Measurements from ENCODE around the gene FPGS. TPM values are rescaled to one million over a fixed set of nuclear protein-coding genes. Genes with fewer than 3 reads are reported as not detected.

The FPGS gene
- total RNA-seq, 1 experiment from 2014 or later, result 70.6 TPM

DNA sequence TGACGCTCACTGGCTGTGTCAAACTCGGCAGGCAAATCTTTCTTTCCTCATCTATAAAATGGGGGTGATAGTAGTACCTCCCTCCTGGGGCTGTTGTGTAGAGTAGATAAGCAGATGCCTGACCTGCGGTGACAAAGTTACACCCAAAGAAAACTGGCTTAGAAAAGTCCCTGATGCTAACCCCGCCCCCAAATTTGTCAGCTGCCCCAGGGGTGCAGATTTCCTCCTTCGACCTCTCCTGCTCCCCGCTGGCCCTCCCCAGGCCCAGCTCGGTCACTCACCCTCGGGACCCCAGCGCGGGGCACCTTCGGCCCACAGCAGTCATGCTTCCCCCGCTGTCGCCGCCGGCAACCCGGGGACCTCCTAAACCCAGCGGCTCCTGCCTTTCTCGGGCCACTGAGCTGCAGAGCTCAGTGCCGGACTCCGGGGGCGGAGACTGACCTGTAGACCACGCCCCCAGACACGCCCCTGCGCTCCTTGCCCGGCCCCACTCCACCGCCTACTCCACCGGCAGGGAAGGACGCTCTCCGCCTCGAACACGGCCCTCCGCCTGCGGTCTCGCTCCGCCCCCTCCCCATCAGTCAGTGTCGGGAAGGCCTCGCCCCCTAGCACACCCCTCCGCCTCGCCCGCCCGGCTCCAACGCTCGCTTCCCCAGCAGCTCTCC lies 31.6 kb upstream of the FPGS start:
- Histone ChIP-seq H3K27me3 (ENCODE audit: insufficient read depth, low read length) (no peaks in the 10 kb centered on the region), H3K4me2 (ENCODE audit: low read length) (peak overlapping the region; percentile 96), H4K20me1 (ENCODE audit: insufficient read depth) (no peaks in the 10 kb centered on the region), H3K36me3 (ENCODE audit: control insufficient read depth in 1 of 2, insufficient read depth in 2 of 2, low read length in 2 of 2) (no peaks in the 10 kb centered on the region), H3K4me1 (ENCODE audit: control insufficient read depth in 1 of 2, insufficient read depth in 2 of 2, low read length in 2 of 2) (peaks cover 13 to 21% of the 10 kb centered on the region in 2 experiments), H3K79me2 (ENCODE audit: insufficient read depth, low read length) (no peaks in the 10 kb centered on the region), H3K9ac (ENCODE audit: low read length) (peak overlapping the region; percentile 57), H2AFZ (ENCODE audit: low read depth, low read length, poor library complexity, severe bottlenecking) (peak overlapping the region; percentile 93), H3K9me2 (ENCODE audit: insufficient read depth) (no peaks in the 10 kb centered on the region), H3K4me3 (replicated peaks in 1 of 2; ENCODE audit: low read depth in 1 of 2, low read length in 2 of 2) (peak overlapping the region; percentile 50 to 60), H3K27ac (ENCODE audit: low read depth, low read length) (peak overlapping the region; percentile 34; the same call in 1 of the 2 replicates), H3K9me3 (ENCODE audit: control insufficient read depth in 1 of 2, insufficient read depth in 1 of 2, low read depth in 1 of 2, low read length in 2 of 2) (no peaks in the 10 kb centered on the region)
- no TSS peak for BruUV-seq (replicated peaks)
- intact Hi-C loops (cut with micrococcal nuclease), result loop anchor here (1.0 kb wide), 1 partner anchor 36 kb away; the partner anchor contains the start of gene TOR2A
- DNase-seq (ENCODE audit: low read depth, low spot score) (peak; percentile 95), ATAC-seq (peak; percentile 97)
- CTCF ChIA-PET, result interaction anchor here (0.8 to 2.2 kb wide), 12 partner anchors 12 to 347 kb away, joined by 3 to 24 read pairs (median 3); partner anchors contain the start of genes CDK9 and TOR2A
- TF ChIP-seq EZH2 (IDR thresholded peaks at IDR 0.05) (no peak), POLR2AphosphoS5 (IDR thresholded peaks at IDR 0.05; ENCODE audit: low read depth, low read length) (peak; percentile 66), RAD21 (IDR thresholded peaks at IDR 0.05; ENCODE audit: low read depth) (no peak), SP1 (IDR thresholded peaks at IDR 0.05; ENCODE audit: low read depth) (peak; percentile 72), EGR1 (IDR thresholded peaks at IDR 0.05; ENCODE audit: low read depth) (peak; percentile 85)
- RAD21 ChIA-PET (ENCODE audit: low non-redundant PET in 1 of 2, low total read pairs in 2 of 2, uncharacterized antibody in 2 of 2, unreplicated experiment in 2 of 2), result interaction anchor here (0.6 to 1.0 kb wide), 2 partner anchors 36 to 99 kb away, joined by 4 to 5 read pairs; partner anchors contain the start of gene TOR2A (in 1 of the 2)
- POLR2A ChIA-PET, result interaction anchor here (0.6 to 1.7 kb wide), 9 partner anchors 15 to 152 kb away, joined by 3 to 10 read pairs (median 3); partner anchors contain the start of genes CDK9, ST6GALNAC4 and TOR2A

DNA sequence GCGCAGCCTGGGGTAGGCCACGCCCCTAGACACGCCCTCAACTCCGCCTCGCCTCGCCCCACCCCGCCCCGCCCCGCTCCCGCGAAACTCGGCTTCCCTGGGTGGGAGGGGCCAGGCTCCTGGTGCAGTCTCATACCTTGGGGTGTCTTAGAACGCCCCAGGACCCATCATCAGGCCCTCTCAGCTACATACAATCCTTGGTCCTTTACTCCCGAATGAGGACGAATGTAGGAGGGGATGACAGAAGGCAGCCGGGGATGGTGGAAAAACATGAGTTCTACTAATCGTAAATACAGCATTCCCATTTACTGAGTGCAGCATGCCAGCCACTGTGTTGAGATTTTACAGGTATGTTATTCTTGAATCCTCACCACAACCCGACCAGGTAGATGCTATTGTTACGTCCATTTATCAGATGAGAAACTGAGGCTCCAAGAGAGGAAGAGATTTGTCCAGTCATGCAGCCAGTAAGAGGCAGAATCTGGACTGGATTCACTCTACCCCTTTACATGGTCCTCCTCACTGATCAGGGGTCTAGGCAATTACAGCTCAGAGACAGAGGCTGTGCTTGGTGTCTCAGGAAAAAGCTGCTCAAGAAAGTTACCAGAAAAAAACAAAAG lies 31.0 kb upstream of the FPGS start:
- no peaks in the 10 kb centered on the region for H3K9me3 ChIP-seq (ENCODE audit: control insufficient read depth in 1 of 2, insufficient read depth in 1 of 2, low read depth in 1 of 2, low read length in 2 of 2)
- H4K20me1 ChIP-seq (ENCODE audit: insufficient read depth), result no peaks in the 10 kb centered on the region
- CTCF ChIA-PET, result interaction anchor here (0.8 to 2.2 kb wide), 11 partner anchors 11 to 346 kb away, joined by 3 to 24 read pairs (median 3); partner anchors contain the start of genes CDK9 and TOR2A
- H3K79me2 ChIP-seq (ENCODE audit: insufficient read depth, low read length), result no peaks in the 10 kb centered on the region
- H3K9me2 ChIP-seq (ENCODE audit: insufficient read depth), result no peaks in the 10 kb centered on the region
- H3K4me1 ChIP-seq (ENCODE audit: control insufficient read depth in 1 of 2, insufficient read depth in 2 of 2, low read length in 2 of 2), result peaks cover 13 to 21% of the 10 kb centered on the region in 2 experiments
- RAD21 ChIA-PET (ENCODE audit: low non-redundant PET in 1 of 2, low total read pairs in 2 of 2, uncharacterized antibody in 2 of 2, unreplicated experiment in 2 of 2), result interaction anchor here in 1 of 2 experiments (1.0 kb wide), 1 partner anchor 37 kb away, joined by 4 read pairs; the partner anchor contains the start of gene TOR2A
- DNase-seq (ENCODE audit: low read depth, low spot score) (no peak), ATAC-seq (no peak)
- no peaks in the 10 kb centered on the region for H3K27me3 ChIP-seq (ENCODE audit: insufficient read depth, low read length)
- no peaks in the 10 kb centered on the region for H3K36me3 ChIP-seq (ENCODE audit: control insufficient read depth in 1 of 2, insufficient read depth in 2 of 2, low read length in 2 of 2)
- H2AFZ ChIP-seq (ENCODE audit: low read depth, low read length, poor library complexity, severe bottlenecking), result peak overlapping the region; percentile 93
- POLR2A ChIA-PET, result interaction anchor here (0.7 to 1.7 kb wide), 7 partner anchors 14 to 152 kb away, joined by 3 to 10 read pairs (median 3); partner anchors contain the start of genes CDK9, ST6GALNAC4 and TOR2A
- H3K9ac ChIP-seq (ENCODE audit: low read length), result peak overlapping the region; percentile 57
- intact Hi-C loops (cut with micrococcal nuclease), result loop anchor here (1.0 kb wide), 1 partner anchor 36 kb away; the partner anchor contains the start of gene TOR2A
- H3K4me2 ChIP-seq (ENCODE audit: low read length), result peak overlapping the region; percentile 96
- H3K27ac ChIP-seq (ENCODE audit: low read depth, low read length), result peak overlapping the region; percentile 34
- peak overlapping the region; percentile 50 to 60 for H3K4me3 ChIP-seq (replicated peaks in 1 of 2; ENCODE audit: low read depth in 1 of 2, low read length in 2 of 2)
- TF ChIP-seq ZNF274 (IDR thresholded peaks at IDR 0.05; ENCODE audit: low read depth, low read length) (no peak), EZH2phosphoT487 (IDR thresholded peaks at IDR 0.05; ENCODE audit: borderline replicate concordance) (no peak), SIN3A (IDR thresholded peaks at IDR 0.05; ENCODE audit: low read depth) (no peak), SP1 (IDR thresholded peaks at IDR 0.05; ENCODE audit: low read depth) (no peak), TCF7L2 (IDR thresholded peaks at IDR 0.05; ENCODE audit: borderline replicate concordance, extremely low read depth, insufficient read depth, insufficient read length) (no peak)
- no TSS peak for BruUV-seq (replicated peaks)
